Measurements from ENCODE around the gene CDH13.

CDH13 gene

GRCh38 chr16:82793528-82794245 is 166.9 kb downstream of the CDH13 start:
- no peak for DNase-seq

GRCh38 chr16:82796047-82796446 is 169.3 kb downstream of the CDH13 start:
- DNase-seq, result no peak

- no peak for DNase-seq
Observed at GRCh38 chr16:82801361-82801760, 174.6 kb downstream of the CDH13 start.

- no peak for DNase-seq
Observed at GRCh38 chr16:82805866-82806265, 179.1 kb downstream of the CDH13 start.

GRCh38 chr16:82807311-82807710 is 180.5 kb downstream of the CDH13 start:
- no peak for DNase-seq

GRCh38 chr16:82808036-82808435 is 181.3 kb downstream of the CDH13 start:
- DNase-seq, result no peak

GRCh38 chr16:82810077-82810476 is 183.3 kb downstream of the CDH13 start:
- no peak for DNase-seq

GRCh38 chr16:82814059-82814458 is 187.3 kb downstream of the CDH13 start:
- DNase-seq, result no peak

- DNase-seq, result no peak
Observed at GRCh38 chr16:82819286-82819685, 192.5 kb downstream of the CDH13 start.

- DNase-seq, result no peak
Observed at GRCh38 chr16:82820855-82821254, 194.1 kb downstream of the CDH13 start.

- DNase-seq, result no peak
Observed at GRCh38 chr16:82824408-82824807, 197.6 kb downstream of the CDH13 start.

GRCh38 chr16:82829301-82829700 is 202.5 kb downstream of the CDH13 start:
- DNase-seq, result no peak

- DNase-seq, result no peak
Observed at GRCh38 chr16:82830944-82831343, 204.2 kb downstream of the CDH13 start.

- no peak for DNase-seq
Observed at GRCh38 chr16:82832821-82833220, 206.1 kb downstream of the CDH13 start.

GRCh38 chr16:82833378-82833993 is 206.7 kb downstream of the CDH13 start:
- no peak for DNase-seq

GRCh38 chr16:82834151-82834815 is 207.5 kb downstream of the CDH13 start:
- DNase-seq, result no peak

- no peak for DNase-seq
Observed at GRCh38 chr16:82835487-82836155, 208.9 kb downstream of the CDH13 start.

GRCh38 chr16:82841108-82841507 is 214.3 kb downstream of the CDH13 start:
- DNase-seq, result no peak

GRCh38 chr16:82843606-82844271 is 217.0 kb downstream of the CDH13 start:
- no peak for DNase-seq

GRCh38 chr16:82845116-82845515 is 218.3 kb downstream of the CDH13 start:
- no peak for DNase-seq

- DNase-seq, result no peak
Observed at GRCh38 chr16:82846806-82847205, 220.0 kb downstream of the CDH13 start.

- no peak for DNase-seq
Observed at GRCh38 chr16:82848013-82848412, 221.2 kb downstream of the CDH13 start.

- DNase-seq, result no peak
Observed at GRCh38 chr16:82852388-82853008, 225.7 kb downstream of the CDH13 start.
